Lower lobe of right lung (tissue), 2 donors: Measurements from ENCODE around the gene PRKAR1B. TPM values are rescaled to one million over a fixed set of nuclear protein-coding genes. Genes with fewer than 3 reads are reported as not detected.

Source experiments
- ATAC-seq, 2 donors: fragments of 200-7000 bp; cut with Tn5 transposase; one replicate each; pipeline ENCODE4 v1.9.1; 2020 to 2022; ENCODE audit warnings: mild to moderate bottlenecking in 2 of 2, moderate library complexity in 2 of 2
- DNase-seq: peaks from one replicate; pipeline ENCODE4 v3.0.0-alpha.2; 2020
- H3K27ac ChIP-seq: fragments of 200-600 bp; one replicate; pipeline ENCODE4 v1.8.0; 2022
- H3K27me3 ChIP-seq: fragments of 200-600 bp; one replicate; pipeline ENCODE4 v1.8.0; 2022; ENCODE audit warnings: low read depth
- H3K36me3 ChIP-seq: fragments of 200-600 bp; one replicate; pipeline ENCODE4 v1.8.0; 2022; ENCODE audit warnings: mild to moderate bottlenecking
- H3K4me1 ChIP-seq: fragments of 200-600 bp; one replicate; pipeline ENCODE4 v1.8.0; 2022
- H3K4me3 ChIP-seq: fragments of 200-600 bp; one replicate; pipeline ENCODE4 v1.8.0; 2022; ENCODE audit warnings: mild to moderate bottlenecking
- H3K9me3 ChIP-seq: fragments of 200-600 bp; one replicate; pipeline ENCODE4 v1.8.0; 2022
- CTCF ChIP-seq: fragments of 200-600 bp; IDR thresholded peaks from one replicate; pipeline ENCODE4 v1.8.0; 2022; ENCODE audit warnings: antibody characterized with exemption, mild to moderate bottlenecking
- intact Hi-C: fragments of 100-400 bp; cut with DNase I; formaldehyde crosslinking; loops from one replicate; pipeline ENCODE4 v1.11.0; 2022
- total RNA-seq: library from RNA; stranded (reverse); fragmentation: NEBNext Ultra II Directional; extraction: Animal tissue kit (Norgen Biotek cat#: 25700); gene quantifications from one replicate; pipeline ENCODE4 v1.2.1, GENCODE V29; 2021
- donor health status: DM: no; HTN: yes; CAD: no; lungs with severe emphysema.

The PRKAR1B gene
- total RNA-seq, 1 donor from 2014 or later = 16.8 TPM

- no peak overlapping the region for H3K27ac ChIP-seq
- intact Hi-C loops = no loop called here
- H3K4me1 ChIP-seq = no peaks in the 10 kb centered on the region
- no peaks in the 10 kb centered on the region for H3K9me3 ChIP-seq
- no peaks in the 10 kb centered on the region for H3K27me3 ChIP-seq
- TF ChIP-seq CTCF = no peak
- no peak overlapping the region for H3K4me3 ChIP-seq
- DNase-seq (peak; percentile 28), ATAC-seq (no peak)
- H3K36me3 ChIP-seq = no peaks in the 10 kb centered on the region
Observed at GRCh38 chr7:569071-569855, 157.8 kb downstream of the PRKAR1B start.

- intact Hi-C loops = no loop called here
- H3K9me3 ChIP-seq = no peaks in the 10 kb centered on the region
- no peak for TF ChIP-seq CTCF
- no peak overlapping the region for H3K4me3 ChIP-seq
- ATAC-seq (no peak), DNase-seq (peak; percentile 42)
- H3K27me3 ChIP-seq = no peaks in the 10 kb centered on the region
- no peaks in the 10 kb centered on the region for H3K4me1 ChIP-seq
- H3K36me3 ChIP-seq = no peaks in the 10 kb centered on the region
- no peak overlapping the region for H3K27ac ChIP-seq
Observed at GRCh38 chr7:568031-568951, 158.8 kb downstream of the PRKAR1B start.

- DNase-seq (no peak), ATAC-seq (no peak)
- Histone ChIP-seq H3K4me3 (no peak overlapping the region), H3K36me3 (no peaks in the 10 kb centered on the region), H3K27me3 (no peaks in the 10 kb centered on the region), H3K4me1 (no peaks in the 10 kb centered on the region), H3K9me3 (no peaks in the 10 kb centered on the region), H3K27ac (no peak overlapping the region)
- TF ChIP-seq CTCF = no peak
- intact Hi-C loops = no loop called here
Observed at GRCh38 chr7:567305-567883, 159.7 kb downstream of the PRKAR1B start.

- intact Hi-C loops = no loop called here
- H3K4me3 ChIP-seq = no peak overlapping the region
- no peak for DNase-seq
- no peaks in the 10 kb centered on the region for H3K36me3 ChIP-seq
- no peak for ATAC-seq
- H3K9me3 ChIP-seq = no peaks in the 10 kb centered on the region
- H3K27ac ChIP-seq = no peak overlapping the region
- no peak for TF ChIP-seq CTCF
- no peaks in the 10 kb centered on the region for H3K27me3 ChIP-seq
- no peaks in the 10 kb centered on the region for H3K4me1 ChIP-seq
Observed at GRCh38 chr7:566100-566499, 161.0 kb downstream of the PRKAR1B start.

- no peak overlapping the region for H3K27ac ChIP-seq
- no peaks in the 10 kb centered on the region for H3K27me3 ChIP-seq
- H3K36me3 ChIP-seq = no peaks in the 10 kb centered on the region
- H3K4me3 ChIP-seq = no peak overlapping the region
- TF ChIP-seq CTCF = no peak
- H3K9me3 ChIP-seq = no peaks in the 10 kb centered on the region
- no peaks in the 10 kb centered on the region for H3K4me1 ChIP-seq
- DNase-seq = no peak
- intact Hi-C loops = no loop called here
- no peak for ATAC-seq
Observed at GRCh38 chr7:564176-564865, 162.8 kb downstream of the PRKAR1B start.
